Osteocyte (in vitro differentiated cells): ENCODE results near the gene DYNLRB2. TPM values are rescaled to one million over a fixed set of nuclear protein-coding genes. Genes with fewer than 3 reads are reported as not detected.

Experiments
- DNase-seq: peaks from one replicate; pipeline ENCODE4 v3.0.0; 2021; ENCODE audit warnings: mixed read lengths; ENCODE audit not compliant: unreplicated experiment; ENCODE audit errors: extremely low spot score
- H3K27ac Mint-ChIP-seq: one replicate; pipeline ENCODE4 v1.8.0; 2021; ENCODE audit warnings: mild to moderate bottlenecking, mixed read lengths; ENCODE audit not compliant: unreplicated experiment
- H3K27me3 Mint-ChIP-seq: one replicate; pipeline ENCODE4 v1.8.0; 2021; ENCODE audit warnings: mixed read lengths; ENCODE audit not compliant: unreplicated experiment
- H3K36me3 Mint-ChIP-seq: one replicate; pipeline ENCODE4 v1.8.0; 2021; ENCODE audit warnings: mixed read lengths; ENCODE audit not compliant: unreplicated experiment
- H3K4me1 Mint-ChIP-seq: one replicate; pipeline ENCODE4 v1.8.0; 2021; ENCODE audit warnings: mixed read lengths; ENCODE audit not compliant: unreplicated experiment
- H3K4me3 Mint-ChIP-seq: one replicate; pipeline ENCODE4 v1.8.0; 2021; ENCODE audit warnings: mild to moderate bottlenecking, moderate library complexity, mixed read lengths; ENCODE audit not compliant: unreplicated experiment
- H3K9me3 Mint-ChIP-seq: one replicate; pipeline ENCODE4 v1.8.0; 2021; ENCODE audit warnings: mixed read lengths; ENCODE audit not compliant: unreplicated experiment
- CTCF ChIP-seq: fragments of 200-600 bp; sonication (generic); IDR thresholded peaks from 2 replicates; pipeline ENCODE4 v1.5.0; 2021; ENCODE audit warnings: antibody characterized with exemption, mild to moderate bottlenecking, moderate library complexity
- total RNA-seq: library from RNA; stranded (reverse); gene quantifications from 2 replicates; pipeline ENCODE4 v1.2.1, GENCODE V29; 2021

The DYNLRB2 gene
- total RNA-seq, 1 donor from 2014 or later = not detected

- DNase-seq = no peak
- no peak overlapping the region for H3K27ac Mint-ChIP-seq
- no peak overlapping the region for H3K4me3 Mint-ChIP-seq
- no peaks in the 10 kb centered on the region for H3K4me1 Mint-ChIP-seq
- peaks cover 4% of the 10 kb centered on the region for H3K9me3 Mint-ChIP-seq
- H3K36me3 Mint-ChIP-seq = no peaks in the 10 kb centered on the region
- no peak for TF ChIP-seq CTCF
- H3K27me3 Mint-ChIP-seq = no peaks in the 10 kb centered on the region
These were observed 29.3 kb downstream of the DYNLRB2 start for GRCh38 chr16:80570106-80570478.

GRCh38 chr16:80573700-80574120 is 32.9 kb downstream of the DYNLRB2 start:
- no peaks in the 10 kb centered on the region for H3K36me3 Mint-ChIP-seq
- no peaks in the 10 kb centered on the region for H3K27me3 Mint-ChIP-seq
- no peak overlapping the region for H3K27ac Mint-ChIP-seq
- H3K4me1 Mint-ChIP-seq = no peaks in the 10 kb centered on the region
- peaks cover 4% of the 10 kb centered on the region for H3K9me3 Mint-ChIP-seq
- TF ChIP-seq CTCF = no peak
- no peak for DNase-seq
- H3K4me3 Mint-ChIP-seq = no peak overlapping the region

GRCh38 chr16:80576343-80576912 is 35.6 kb downstream of the DYNLRB2 start:
- no peak overlapping the region for H3K4me3 Mint-ChIP-seq
- no peak overlapping the region for H3K27ac Mint-ChIP-seq
- no peak for DNase-seq
- no peaks in the 10 kb centered on the region for H3K36me3 Mint-ChIP-seq
- no peaks in the 10 kb centered on the region for H3K4me1 Mint-ChIP-seq
- no peak for TF ChIP-seq CTCF
- H3K27me3 Mint-ChIP-seq = no peaks in the 10 kb centered on the region
- peaks cover 9% of the 10 kb centered on the region for H3K9me3 Mint-ChIP-seq

- H3K9me3 Mint-ChIP-seq = peaks cover 8% of the 10 kb centered on the region
- no peak for TF ChIP-seq CTCF
- DNase-seq = no peak
- H3K4me1 Mint-ChIP-seq = no peaks in the 10 kb centered on the region
- H3K4me3 Mint-ChIP-seq = no peak overlapping the region
- H3K36me3 Mint-ChIP-seq = no peaks in the 10 kb centered on the region
- H3K27ac Mint-ChIP-seq = no peak overlapping the region
- H3K27me3 Mint-ChIP-seq = no peaks in the 10 kb centered on the region
These were observed 36.9 kb downstream of the DYNLRB2 start for GRCh38 chr16:80577485-80578280.

GRCh38 chr16:80580109-80580832 is 39.5 kb downstream of the DYNLRB2 start:
- TF ChIP-seq CTCF = no peak
- Mint-ChIP-seq H3K4me3 (no peak overlapping the region), H3K36me3 (no peaks in the 10 kb centered on the region), H3K4me1 (no peaks in the 10 kb centered on the region), H3K9me3 (peaks cover 8% of the 10 kb centered on the region), H3K27me3 (no peaks in the 10 kb centered on the region), H3K27ac (no peak overlapping the region)
- no peak for DNase-seq
